Left ventricle myocardium superior (tissue), 1 donor: ENCODE measurements around the gene CRYZ. TPM values are rescaled to one million over a fixed set of nuclear protein-coding genes. Genes with fewer than 3 reads are reported as not detected.
A peak's percentile ranks its signal among the peaks of the same experiment; 100 is the strongest.
"Not testable (repeated sequence)": the region's sequence is repeated elsewhere in the genome, so short reads cannot be mapped to it uniquely, and the experiment has no call there.

Source experiments
- ATAC-seq: fragments of 200-7000 bp; cut with Tn5 transposase; one replicate; pipeline ENCODE4 v1.9.1; 2020; ENCODE audit warnings: mild to moderate bottlenecking, moderate library complexity
- DNase-seq: peaks from one replicate; pipeline ENCODE4 v3.0.0-alpha.2; 2020
- intact Hi-C: fragments of 100-400 bp; cut with micrococcal nuclease; formaldehyde crosslinking; loops from one replicate; pipeline ENCODE4 v1.11.0; 2022
- total RNA-seq: library from RNA; stranded (reverse); fragmentation: NEBNext Ultra II Directional; extraction: Animal tissue kit (Norgen Biotek cat#: 25700); gene quantifications from one replicate; pipeline ENCODE4 v1.2.1, GENCODE V29; 2021
- donor health status: DM: no; HTN: yes; CAD: no; lungs with severe emphysema.

Gene CRYZ
- total RNA-seq, 1 donor from 2014 or later, result 39.2 TPM

- ATAC-seq (peak; percentile 47), DNase-seq (no peak)
- intact Hi-C loops, result no loop called here
Observed at GRCh38 chr1:74689621-74690363, 43.1 kb downstream of the CRYZ start.

GRCh38 chr1:74686928-74687327 is 45.9 kb downstream of the CRYZ start:
- no peak for DNase-seq
- ATAC-seq, result no peak
- intact Hi-C loops, result no loop called here

- DNase-seq (no peak), ATAC-seq (no peak)
- intact Hi-C loops, result no loop called here
Observed at GRCh38 chr1:74684301-74684700, 48.5 kb downstream of the CRYZ start.

GRCh38 chr1:74683656-74684055 is 49.2 kb downstream of the CRYZ start:
- no peak for DNase-seq
- intact Hi-C loops, result no loop called here
- no peak for ATAC-seq

GRCh38 chr1:74681851-74682250 is 51.0 kb downstream of the CRYZ start:
- ATAC-seq (no peak), DNase-seq (no peak)
- intact Hi-C loops, result no loop called here

- intact Hi-C loops, result no loop called here
- DNase-seq, result no peak
- no peak for ATAC-seq
Observed at GRCh38 chr1:74681449-74681848, 51.4 kb downstream of the CRYZ start.

GRCh38 chr1:74681001-74681400 is 51.8 kb downstream of the CRYZ start:
- intact Hi-C loops, result no loop called here
- DNase-seq, result no peak
- no peak for ATAC-seq

DNA sequence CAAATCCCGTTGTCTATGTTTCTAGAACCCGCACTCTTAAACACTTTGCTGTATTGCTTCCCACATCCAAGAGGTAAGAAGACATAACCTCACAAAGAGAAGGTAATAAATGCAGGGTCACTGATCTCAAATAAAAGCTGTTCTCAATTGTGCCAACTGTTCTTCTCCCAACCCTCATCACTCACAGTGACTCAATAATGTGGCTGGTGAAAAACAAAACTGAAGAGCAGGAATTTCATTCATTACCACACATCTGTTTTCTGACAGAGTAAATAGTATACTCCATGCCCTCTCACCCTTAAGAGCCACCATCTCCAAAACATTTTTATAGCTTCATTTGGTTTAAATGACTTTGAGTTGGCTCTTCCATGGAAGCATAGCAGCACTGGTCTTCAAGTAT is 53.0 kb downstream of the CRYZ start:
- no peak for ATAC-seq
- intact Hi-C loops, result no loop called here
- DNase-seq, result no peak

GRCh38 chr1:74677926-74678325 is 54.9 kb downstream of the CRYZ start:
- no peak for ATAC-seq
- intact Hi-C loops, result no loop called here
- no peak for DNase-seq

- intact Hi-C loops, result no loop called here
- ATAC-seq (no peak), DNase-seq (no peak)
Observed at GRCh38 chr1:74674278-74675048, 58.4 kb downstream of the CRYZ start.

GRCh38 chr1:74673351-74674111 is 59.3 kb downstream of the CRYZ start, which contains the start of gene ERICH3:
Gene ERICH3, minus strand, starts transcription at chr1:74673792. Its CDS starts 273 bp downstream, at chr1:74673519.
- no peak for ATAC-seq
- intact Hi-C loops, result no loop called here
- DNase-seq, result no peak

DNA sequence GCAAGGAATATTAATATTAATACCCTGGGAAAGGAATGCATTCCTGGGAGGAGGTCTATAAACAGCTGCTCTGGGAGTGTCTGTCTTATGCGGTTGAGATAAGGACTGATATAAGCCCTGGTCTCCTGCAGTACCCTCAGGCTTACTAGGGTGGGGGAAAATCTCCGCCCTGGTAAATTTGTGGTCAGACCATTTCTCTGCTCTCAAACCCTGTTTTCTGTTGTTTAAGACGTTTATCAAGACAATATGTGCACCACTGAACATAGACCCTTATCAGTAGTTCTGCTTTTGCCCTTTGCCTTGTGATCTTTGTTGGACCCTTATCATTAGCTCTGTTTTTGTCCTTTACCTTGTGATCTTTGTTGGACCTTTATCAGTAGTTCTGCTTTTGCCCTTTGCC is 62.0 kb downstream of the CRYZ start:
- DNase-seq, intact Hi-C loops: not testable (repeated sequence)

More for the DNA sequence above, 62.0 kb downstream of the CRYZ start:
- not testable (repeated sequence) for ATAC-seq

Other genes starting within 250 kb of the CRYZ start
- not detected for gene LRRC53, start 220.4 kb downstream of the CRYZ start, total RNA-seq
- not detected for gene ERICH3, start 59.3 kb downstream of the CRYZ start, total RNA-seq
- gene TYW3, start 102 bp upstream of the CRYZ start, total RNA-seq, result 22.2 TPM